RPMI8226 (cell line): Measurements from ENCODE around the gene LTBP1.

ENCODE experiments used
- DNase-seq: peaks from one replicate; pipeline ENCODE4 v3.0.0-alpha.2; 2015

LTBP1 gene

GRCh38 chr2:33443274-33443829, 496.6 kb downstream of the LTBP1 start:
- no peak for DNase-seq

- DNase-seq: no peak
Measured at GRCh38 chr2:33444967-33445366, 498.2 kb downstream of the LTBP1 start.

DNA sequence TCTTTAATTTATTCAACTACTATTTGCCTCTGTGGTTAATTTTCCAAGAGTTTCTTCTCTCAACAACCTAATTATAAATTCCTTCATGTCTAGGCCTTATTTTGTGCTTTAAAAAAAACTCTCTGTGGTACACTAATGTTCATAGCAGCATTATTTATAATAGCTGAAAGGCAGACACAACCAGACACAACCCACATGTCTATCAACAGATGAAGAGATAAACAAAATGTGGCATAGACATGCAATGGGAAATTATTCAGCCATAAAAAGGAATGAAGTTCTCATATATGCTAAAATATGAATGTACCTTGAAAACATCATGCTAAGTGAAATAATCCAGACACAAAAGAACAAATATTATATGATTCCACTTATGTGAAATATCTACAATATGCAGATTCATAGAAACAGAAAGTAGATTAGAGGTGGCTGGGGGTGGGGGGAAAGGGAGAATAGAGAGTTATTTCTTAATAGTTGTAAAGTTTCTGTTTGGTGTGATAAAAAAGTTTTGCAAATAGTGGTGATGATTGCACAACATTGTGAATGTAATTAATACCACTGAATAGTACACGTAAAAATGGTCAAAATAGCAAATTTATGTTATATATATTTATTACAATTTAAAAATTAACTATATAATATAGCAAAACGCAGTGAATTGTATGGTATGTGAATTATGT, 501.6 kb downstream of the LTBP1 start:
- DNase-seq: no peak
